H1 (cell line): ENCODE data around the gene MRPL20. TPM values are rescaled to one million over a fixed set of nuclear protein-coding genes. Genes with fewer than 3 reads are reported as not detected.

Experiments used
- CTCF ChIA-PET: fragments of 300-600 bp; sonication (Branson Sonifier 250); formaldehyde crosslinking; loops from one replicate; lab custom pipeline; 2021; ENCODE audit not compliant: partially characterized antibody; lab: Charles Lee
- POLR2A ChIA-PET: fragments of 300-600 bp; sonication (Branson Sonifier 250); formaldehyde crosslinking; loops from one replicate; lab custom pipeline; 2021; ENCODE audit warnings: inconsistent platforms; ENCODE audit not compliant: partially characterized antibody; lab: Charles Lee
- DNase-seq, 2 experiments: peaks; one replicate each; pipeline versions ENCODE4 v3.0.0 to v3.0.0-alpha.2; 2010 to 2022; ENCODE audit warnings: low spot score in 2 of 2, low read depth in 1 of 2, mixed read lengths in 1 of 2
- FAIRE-seq: peaks from 2 replicates; lab custom pipeline; 2011; peaks lifted over from hg19 to GRCh38; lab: Jason Lieb, UNC
- H2AFZ ChIP-seq: 2 replicates; pipeline ENCODE4 v1.8.1; 2012; ENCODE audit warnings: low read length, inconsistent platforms
- H2AK5ac ChIP-seq: 2 replicates; pipeline ENCODE4 v1.6.1; 2013; ENCODE audit warnings: low read depth, low read length
- H2BK120ac ChIP-seq: replicated peaks from 2 replicates; pipeline ENCODE3; 2013; ENCODE audit warnings: low read depth, low read length, inconsistent platforms
- H2BK12ac ChIP-seq: 2 replicates; pipeline ENCODE4 v1.6.1; 2013; ENCODE audit warnings: low read depth, low read length
- H2BK15ac ChIP-seq: 2 replicates; pipeline ENCODE4 v1.6.1; 2013; ENCODE audit warnings: low read length
- H2BK20ac ChIP-seq: 2 replicates; pipeline ENCODE4 v1.6.1; 2013; ENCODE audit warnings: low read length
- H2BK5ac ChIP-seq: 2 replicates; pipeline ENCODE4 v1.6.1; 2013; ENCODE audit warnings: low read depth, low read length
- H3K14ac ChIP-seq: 2 replicates; pipeline ENCODE4 v1.6.1; 2013; ENCODE audit warnings: inconsistent platforms; ENCODE audit not compliant: insufficient read length
- H3K18ac ChIP-seq: 2 replicates; pipeline ENCODE4 v1.6.1; 2013; ENCODE audit warnings: low read length; ENCODE audit errors: extremely low read depth
- H3K23ac ChIP-seq: 2 replicates; pipeline ENCODE4 v1.6.1; 2013; ENCODE audit warnings: inconsistent platforms; ENCODE audit not compliant: insufficient read length
- H3K23me2 ChIP-seq: 2 replicates; pipeline ENCODE4 v1.6.1; 2013; ENCODE audit warnings: low read depth, low read length
- H3K27ac ChIP-seq: 2 replicates; pipeline ENCODE4 v1.6.1; 2011; ENCODE audit warnings: low read depth, low read length, inconsistent platforms
- H3K27me3 ChIP-seq, 4 experiments: replicated peaks in 1 of 4; 1 replicate in 1 of 4; 2 replicates in 3 of 4; pipeline versions ENCODE4 v1.6.1 to v1.8.1; 2011 to 2013; ENCODE audit warnings: low read length in 3 of 4, mild to moderate bottlenecking in 3 of 4, inconsistent platforms in 2 of 4, mixed read lengths in 2 of 4, moderate library complexity in 1 of 4; ENCODE audit not compliant: control insufficient read depth in 3 of 4, insufficient read depth in 3 of 4; ENCODE audit errors: extremely low read depth in 1 of 4
- H3K36me3 ChIP-seq, 4 experiments: 2 replicates each; pipeline versions ENCODE4 v1.6.1 to v1.8.1; 2011 to 2013; ENCODE audit warnings: mild to moderate bottlenecking in 4 of 4, low read length in 3 of 4, moderate library complexity in 2 of 4, control low read depth in 1 of 4, inconsistent platforms in 1 of 4; ENCODE audit not compliant: insufficient read depth in 4 of 4, control insufficient read depth in 2 of 4
- H3K4ac ChIP-seq: replicated peaks from 2 replicates; pipeline ENCODE3; 2013; ENCODE audit warnings: low read length, low read depth, mixed read lengths, inconsistent platforms; ENCODE audit not compliant: insufficient read length
- H3K4me1 ChIP-seq, 4 experiments: replicated peaks in 1 of 4; 1 replicate in 1 of 4; 2 replicates in 3 of 4; pipeline versions ENCODE4 v1.6.1 to v1.8.1; 2011 to 2013; ENCODE audit warnings: low read length in 3 of 4, inconsistent platforms in 2 of 4, mixed read lengths in 1 of 4; ENCODE audit not compliant: insufficient read depth in 4 of 4, control insufficient read depth in 3 of 4
- H3K4me2 ChIP-seq, 2 experiments: 2 replicates each; pipeline versions ENCODE4 v1.6.1 to v1.8.1; 2011 to 2013; ENCODE audit warnings: low read depth in 2 of 2, low read length in 2 of 2, control low read depth in 1 of 2, inconsistent platforms in 1 of 2, mild to moderate bottlenecking in 1 of 2; ENCODE audit not compliant: insufficient read depth in 1 of 2
- H3K4me3 ChIP-seq, 4 experiments: fragments of 200-600, 300-600 bp in 1 of 4; sonication (generic), shearing (Covaris generic), sonication (Bioruptor Twin) in 1 of 4; 2 replicates each; pipeline versions ENCODE4 v1.5.1 to v1.8.1; 2011 to 2016; ENCODE audit warnings: low read length in 4 of 4, low read depth in 3 of 4, control low read depth in 2 of 4, inconsistent platforms in 2 of 4, mild to moderate bottlenecking in 2 of 4, mixed read lengths in 1 of 4, moderate library complexity in 1 of 4; ENCODE audit not compliant: insufficient read depth in 2 of 4; ENCODE audit errors: extremely low read depth in 1 of 4
- H3K56ac ChIP-seq: replicated peaks from 2 replicates; pipeline ENCODE3; 2013; ENCODE audit warnings: low read depth, mild to moderate bottlenecking, mixed read lengths, low read length, inconsistent platforms; ENCODE audit not compliant: insufficient read length
- H3K79me1 ChIP-seq: 2 replicates; pipeline ENCODE4 v1.6.1; 2013; ENCODE audit warnings: low read depth, low read length, control low read depth
- H3K79me2 ChIP-seq, 2 experiments: 2 replicates each; pipeline versions ENCODE4 v1.6.1 to v1.8.1; 2012 to 2013; ENCODE audit warnings: low read length in 2 of 2, mild to moderate bottlenecking in 2 of 2, inconsistent platforms in 1 of 2; ENCODE audit not compliant: insufficient read depth in 2 of 2, control insufficient read depth in 1 of 2
- H3K9ac ChIP-seq, 4 experiments: replicated peaks in 1 of 4; 1 replicate in 1 of 4; 2 replicates in 3 of 4; pipeline versions ENCODE4 v1.6.1 to v1.8.1; 2011 to 2013; ENCODE audit warnings: low read depth in 3 of 4, low read length in 3 of 4, control low read depth in 2 of 4, mild to moderate bottlenecking in 2 of 4, moderate library complexity in 2 of 4, inconsistent platforms in 1 of 4; ENCODE audit errors: extremely low read depth in 1 of 4
- H3K9me3 ChIP-seq, 2 experiments: 2 replicates each; pipeline versions ENCODE4 v1.6.1 to v1.8.1; 2012 to 2013; ENCODE audit warnings: mild to moderate bottlenecking in 2 of 2, moderate library complexity in 2 of 2, control low read depth in 1 of 2, inconsistent platforms in 1 of 2, low read depth in 1 of 2, low read length in 1 of 2, mixed read lengths in 1 of 2; ENCODE audit not compliant: insufficient read depth in 2 of 2
- H4K20me1 ChIP-seq, 2 experiments: replicated peaks in 1 of 2; 2 replicates each; pipeline versions ENCODE3 to v1.8.1; 2011 to 2013; ENCODE audit warnings: inconsistent platforms in 2 of 2, low read length in 2 of 2, mild to moderate bottlenecking in 1 of 2; ENCODE audit not compliant: insufficient read depth in 2 of 2, control insufficient read depth in 1 of 2
- H4K5ac ChIP-seq: 2 replicates; pipeline ENCODE4 v1.6.1; 2013; ENCODE audit warnings: low read length, low read depth, mixed read lengths, inconsistent platforms; ENCODE audit not compliant: insufficient read length
- H4K8ac ChIP-seq: 2 replicates; pipeline ENCODE4 v1.8.0; 2013; ENCODE audit warnings: mild to moderate bottlenecking, moderate library complexity, low read length, inconsistent platforms; ENCODE audit not compliant: insufficient read depth; ENCODE audit errors: extremely low read depth
- H4K91ac ChIP-seq: replicated peaks from 2 replicates; pipeline ENCODE3; 2013; ENCODE audit warnings: low read length, mixed read lengths, inconsistent platforms; ENCODE audit not compliant: insufficient read length
- ASH2L ChIP-seq: fragments of 200-600, 300-600 bp; sonication (generic); IDR thresholded peaks from one replicate; pipeline ENCODE4 v1.7.1; 2017; ENCODE audit warnings: low read length
- EZH2 ChIP-seq: fragments of 200-600 bp; sonication (generic); IDR thresholded peaks from 2 replicates; pipeline ENCODE4 v1.7.1; 2012; ENCODE audit warnings: low read depth, mild to moderate bottlenecking, moderate library complexity, low read length, inconsistent platforms; ENCODE audit not compliant: severe bottlenecking
- FOSL1 ChIP-seq: IDR thresholded peaks from 2 replicates; pipeline ENCODE4 v1.6.1; 2011; ENCODE audit warnings: mild to moderate bottlenecking, low read depth, low read length, moderate library complexity; ENCODE audit not compliant: insufficient read depth
- HDAC6 ChIP-seq: IDR thresholded peaks from one replicate; pipeline ENCODE4 v1.7.1; 2012; ENCODE audit warnings: low read depth, mild to moderate bottlenecking, inconsistent platforms, low read length, moderate library complexity
- KDM5A ChIP-seq: fragments of 200-600 bp; IDR thresholded peaks from 2 replicates; pipeline ENCODE4 v1.7.1; 2012; ENCODE audit warnings: mild to moderate bottlenecking, low read length, inconsistent platforms, mixed read lengths
- PHF8 ChIP-seq: fragments of 200-600 bp; sonication (generic); conservative IDR thresholded peaks from 2 replicates; pipeline ENCODE4 v1.7.1; 2012; ENCODE audit warnings: low read depth, mild to moderate bottlenecking, inconsistent platforms, low read length, moderate library complexity
- POU5F1 ChIP-seq: IDR thresholded peaks from 2 replicates; pipeline ENCODE4 v1.6.1; 2011; ENCODE audit warnings: low read depth, mild to moderate bottlenecking, low read length, moderate library complexity
- RBBP5 ChIP-seq: IDR thresholded peaks from 2 replicates; pipeline ENCODE4 v1.7.1; 2012; ENCODE audit warnings: low read depth, mild to moderate bottlenecking, inconsistent platforms, low read length, moderate library complexity, borderline replicate concordance
- SRF ChIP-seq: IDR thresholded peaks from 2 replicates; pipeline ENCODE4 v1.6.1; 2011; ENCODE audit warnings: mild to moderate bottlenecking, low read depth, low read length, moderate library complexity
- WGBS, 2 experiments: shearing (Covaris generic) in 1 of 2; methylation state at CpG; one replicate each; pipeline versions ENCODE4 v1.1.6 to v1.1.7; 2013 to 2015; ENCODE audit warnings: low lambda C conversion rate in 2 of 2, mixed read lengths in 2 of 2, inconsistent platforms in 1 of 2, low coverage in 1 of 2, missing lambda C conversion rate in 1 of 2; ENCODE audit not compliant: insufficient replicate concordance in 2 of 2, insufficient coverage in 1 of 2, insufficient read length in 1 of 2; ENCODE audit errors: extremely low coverage in 1 of 2, missing lambda C conversion rate in 1 of 2; 5-methylcytosine and 5-hydroxymethylcytosine counted together
- polyA plus RNA-seq, 7 experiments: library from polyadenylated mRNA; depleted of rRNA in 3 of 7; stranded (reverse) in 5 of 7; unstranded in 2 of 7; fragments of >200 nt in 5 of 7; fragments of 200-250 nt in 2 of 7; gene quantifications; 1 replicate in 5 of 7; 2 replicates in 1 of 7; 4 replicates in 1 of 7; pipeline versions ENCODE4 v1.2.1 to v1.2.3, GENCODE V29; 2011 to 2013; ENCODE audit warnings: missing spikeins in 2 of 7, mixed read lengths in 2 of 7
- total RNA-seq: library from RNA; stranded (reverse); fragmentation: NEBNext Ultra II Directional; extraction: Animal tissue kit (Norgen Biotek cat#: 25700); gene quantifications from 2 replicates; pipeline ENCODE4 v1.2.1, GENCODE V29; 2021
- TF ChIP-seq, protein P1 (sequence below): IDR thresholded peaks from 2 replicates; pipeline ENCODE4 v1.6.1; 2011; ENCODE audit warnings: low read depth, mild to moderate bottlenecking, low read length; ENCODE audit not compliant: insufficient read depth

The MRPL20 gene
- total and polyA plus RNA-seq, 2 of the 8 experiments (the other 6 are each of a cell fraction or from before 2014, with no cell fraction given): 126 to 151 TPM

GRCh38 chr1:1430992-1431844 is 24.1 kb upstream of the MRPL20 start:
- peaks cover 20% of the 10 kb centered on the region; the same call in 1 of the 2 replicates for H3K23me2 ChIP-seq
- no peaks in the 10 kb centered on the region; a peak in 1 of 8 replicates for H3K36me3 ChIP-seq
- H3K79me1 ChIP-seq: no peaks in the 10 kb centered on the region
- no peaks in the 10 kb centered on the region for H3K27me3 ChIP-seq
- H3K18ac ChIP-seq: peak overlapping the region; percentile 75
- H3K56ac ChIP-seq: no peak overlapping the region
- H3K14ac ChIP-seq: no peak overlapping the region
- peaks cover 0 to 58% (median 43%) of the 10 kb centered on the region in 4 experiments; a peak in 6 of 7 replicates for H3K4me1 ChIP-seq
- 84% methylated on average over 14 of the region's 18 CpGs; no CpG with 5 or more reads in 1 of the 2 experiments for WGBS, 2 experiments
- peak overlapping the region; percentile 95; the same call in 1 of the 2 replicates for H2BK5ac ChIP-seq
- H4K91ac ChIP-seq: peak overlapping the region; percentile 79
- no peaks in the 10 kb centered on the region for H4K20me1 ChIP-seq
- POLR2A ChIA-PET: interaction anchor here (0.7 to 22.9 kb wide), 11 partner anchors 8 to 144 kb away, joined by 3 to 515 read pairs (median 3); partner anchors contain the start of genes ANKRD65, CCNL2 and MRPL20
- no peak for DNase-seq
- peak overlapping the region; percentile 57; the same call in 1 of the 2 replicates for H4K8ac ChIP-seq
- peaks cover 0 to 3% of the 10 kb centered on the region in 2 experiments; a peak in 1 of 4 replicates for H3K9me3 ChIP-seq
- H3K4ac ChIP-seq: peak overlapping the region; percentile 82
- H3K27ac ChIP-seq: no peak overlapping the region
- H4K5ac ChIP-seq: peak overlapping the region; percentile 40
- peak overlapping the region; percentile 73 for H2BK120ac ChIP-seq
- no peak overlapping the region for H3K4me3 ChIP-seq
- CTCF ChIA-PET: interaction anchor here (0.7 to 4.4 kb wide), 8 partner anchors 9 to 86 kb away, joined by 3 to 36 read pairs (median 4); no protein-coding TSS in a partner anchor
- no peak overlapping the region for H3K9ac ChIP-seq
- H2BK12ac ChIP-seq: peak overlapping the region; percentile 97; the same call in 1 of the 2 replicates
- no peak overlapping the region for H3K23ac ChIP-seq
- H2BK20ac ChIP-seq: no peak overlapping the region
- H2AFZ ChIP-seq: no peak overlapping the region
- H3K79me2 ChIP-seq: peaks cover 0 to 1% of the 10 kb centered on the region in 2 experiments; a peak in 1 of 4 replicates
- H2AK5ac ChIP-seq: no peak overlapping the region
- 0 out of 2 replicates have a peak overlapping the region, but pooled peaks have one; percentile 88 for H2BK15ac ChIP-seq
- no peak for FAIRE-seq
- no peak overlapping the region for H3K4me2 ChIP-seq
- TF ChIP-seq POU5F1 (no peak), FOSL1 (no peak), RBBP5 (no peak), PHF8 (no peak), ASH2L (no peak), KDM5A (no peak), SRF (no peak), EZH2 (no peak), HDAC6 (no peak)
- TF ChIP-seq, protein P1, sequence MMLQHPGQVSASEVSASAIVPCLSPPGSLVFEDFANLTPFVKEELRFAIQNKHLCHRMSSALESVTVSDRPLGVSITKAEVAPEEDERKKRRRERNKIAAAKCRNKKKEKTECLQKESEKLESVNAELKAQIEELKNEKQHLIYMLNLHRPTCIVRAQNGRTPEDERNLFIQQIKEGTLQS: no peak
